GM19023 (cell line): Measurements from ENCODE around the gene NT5C1B.

ENCODE experiments used
- ATAC-seq: cut with Tn5 transposase; IDR thresholded peaks from one replicate; pipeline ENCODE4 v1.9.1; 2021; ENCODE audit warnings: mild to moderate bottlenecking, moderate library complexity; ENCODE audit not compliant: unreplicated experiment

The NT5C1B gene

GRCh38 chr2:18518116-18519111, 71.0 kb downstream of the NT5C1B start:
- ATAC-seq, result no peak

DNA sequence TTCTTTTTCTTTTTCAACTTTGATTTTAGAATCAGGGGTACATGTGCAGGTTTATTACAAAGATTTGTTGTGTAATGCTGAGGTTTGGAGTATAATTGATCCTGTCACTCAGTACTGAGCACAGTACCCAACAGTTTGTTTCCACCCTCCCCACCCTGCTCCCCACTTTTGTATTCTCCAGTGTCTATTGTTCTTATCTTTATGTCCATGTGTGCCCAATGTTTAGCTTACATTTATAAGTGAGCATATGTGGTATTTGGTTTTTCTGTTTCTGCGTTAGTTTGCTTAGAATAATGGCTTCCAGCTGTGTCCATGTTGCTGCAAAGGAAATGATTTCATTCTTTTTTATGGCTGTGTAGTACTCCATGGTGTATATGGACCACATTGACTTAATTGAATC, 72.0 kb downstream of the NT5C1B start:
- no peak for ATAC-seq

DNA sequence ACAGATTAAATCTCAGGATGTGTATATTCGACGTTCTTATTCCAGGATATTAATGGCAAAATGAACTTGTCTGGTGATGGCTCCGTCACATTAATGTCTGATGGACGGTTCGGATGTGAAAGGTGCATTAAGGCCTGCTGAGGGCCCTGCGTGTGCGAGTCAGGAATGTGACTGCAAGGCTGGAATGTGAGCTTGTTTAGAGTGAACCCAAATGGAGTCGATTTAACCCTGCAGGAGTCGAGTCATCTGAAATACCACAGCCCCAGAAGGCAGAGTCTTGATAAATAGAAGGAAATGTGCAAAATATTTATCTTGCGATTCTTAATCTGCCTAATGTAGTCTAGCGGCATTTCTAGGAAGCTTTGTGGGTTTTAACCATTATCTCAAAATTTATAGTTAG, 73.3 kb downstream of the NT5C1B start:
- ATAC-seq, result no peak

DNA sequence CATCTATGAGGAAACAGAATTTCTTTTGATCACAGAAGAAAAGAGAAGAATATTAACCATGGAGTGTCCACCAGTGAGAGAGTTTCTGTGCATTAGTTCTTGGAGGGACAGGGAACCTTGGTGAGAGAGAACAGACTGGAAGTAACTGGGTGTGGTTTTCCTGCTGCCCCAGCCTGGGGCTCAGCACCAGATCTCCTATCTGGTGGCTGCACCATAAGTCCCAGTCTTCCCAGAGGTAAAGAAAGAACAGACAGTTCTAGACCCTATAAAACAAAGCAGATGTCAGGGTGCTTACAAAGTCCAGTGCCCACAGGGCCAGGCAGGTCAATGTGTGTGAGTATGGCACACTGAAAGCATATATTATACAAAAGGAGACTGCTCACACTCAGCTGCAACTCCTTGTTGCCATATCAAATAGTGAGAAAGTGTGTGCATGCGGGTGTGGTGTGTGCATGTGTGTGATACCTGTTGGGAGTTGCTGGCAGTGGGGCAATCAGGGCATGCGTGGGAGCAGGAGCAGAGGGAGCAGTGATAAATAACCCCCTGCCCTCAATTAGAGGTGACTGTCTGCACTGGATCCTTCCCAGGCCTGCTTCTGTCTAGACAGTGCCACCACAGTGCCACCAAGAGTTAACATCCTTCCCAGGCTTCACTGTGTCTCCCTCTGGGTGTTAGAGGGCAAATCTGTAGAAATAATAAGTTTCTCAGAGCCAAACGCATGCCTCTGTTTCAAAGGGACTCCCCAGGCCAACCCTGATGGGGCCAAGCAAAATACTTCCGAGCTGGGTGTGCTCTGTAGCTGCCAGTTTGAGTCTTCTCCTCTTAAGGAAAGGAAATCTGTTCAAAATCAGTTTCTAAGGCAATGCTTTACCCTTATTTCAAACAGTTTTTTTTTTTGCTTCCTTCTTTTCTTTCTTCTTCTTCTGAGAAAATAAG, 74.6 kb downstream of the NT5C1B start:
- no peak for ATAC-seq
